Gastroesophageal sphincter (tissue), 3 donors: Measurements from ENCODE around the gene BTBD18.

Experiments used
- CTCF ChIP-seq, 4 experiments: fragments of 200-600 bp in 2 of 4; fragments of 450-650 bp in 2 of 4; sonication (generic) in 1 of 4; IDR thresholded peaks; one replicate each; pipeline ENCODE4 v1.5.1; 2017 to 2019; ENCODE audit warnings: antibody characterized with exemption in 4 of 4, mild to moderate bottlenecking in 2 of 4, moderate library complexity in 2 of 4
- EP300 ChIP-seq: sonication (generic); formaldehyde crosslinking; IDR thresholded peaks from one replicate; pipeline ENCODE4 v1.6.1; 2017; ENCODE audit warnings: antibody characterized with exemption, mild to moderate bottlenecking
- POLR2A ChIP-seq, 2 donors: fragments of 450-650 bp; IDR thresholded peaks; one replicate each; pipeline ENCODE4 v1.6.1; 2017; ENCODE audit warnings: antibody characterized with exemption in 2 of 2, mild to moderate bottlenecking in 2 of 2, moderate library complexity in 1 of 2

GRCh38 chr11:57764972-57765371 lies 13.4 kb upstream of the BTBD18 start:
- TF ChIP-seq POLR2A (IDR thresholded peaks at IDR 0.05) (no peak), EP300 (no peak), CTCF (IDR thresholded peaks at IDR 0.05) (no peak)
